Calu3 (cell line): Measurements from ENCODE around the gene WDR90. TPM values are rescaled to one million over a fixed set of nuclear protein-coding genes. Genes with fewer than 3 reads are reported as not detected.

Experiments used
- BruUV-seq: library from RNA; stranded (reverse); fragments of 400-500 nt; replicated peaks from 2 replicates; lab custom pipeline; 2021; lab: Mats Ljungman, UMichigan
- CTCF ChIA-PET: fragments of 300-600 bp; sonication (Branson Sonifier 250); formaldehyde crosslinking; loops from one replicate; lab custom pipeline; 2022; ENCODE audit warnings: antibody characterized with exemption; lab: Charles Lee
- DNase-seq: peaks from one replicate; pipeline ENCODE4 v3.0.0; 2022
- H3K27ac Mint-ChIP-seq: one replicate; pipeline ENCODE4 v1.8.0; 2022; ENCODE audit warnings: mixed read lengths; ENCODE audit not compliant: unreplicated experiment
- H3K27me3 Mint-ChIP-seq: one replicate; pipeline ENCODE4 v1.8.0; 2022; ENCODE audit warnings: mixed read lengths; ENCODE audit not compliant: unreplicated experiment
- H3K36me3 Mint-ChIP-seq: one replicate; pipeline ENCODE4 v1.8.0; 2022; ENCODE audit warnings: mild to moderate bottlenecking, moderate library complexity, mixed read lengths; ENCODE audit not compliant: insufficient read depth, unreplicated experiment
- H3K4me1 Mint-ChIP-seq: one replicate; pipeline ENCODE4 v1.8.0; 2022; ENCODE audit warnings: mild to moderate bottlenecking, low read depth, mixed read lengths; ENCODE audit not compliant: unreplicated experiment
- H3K4me3 Mint-ChIP-seq: one replicate; pipeline ENCODE4 v1.8.0; 2022; ENCODE audit warnings: mild to moderate bottlenecking, low read depth, moderate library complexity, mixed read lengths; ENCODE audit not compliant: unreplicated experiment
- H3K9me3 Mint-ChIP-seq: one replicate; pipeline ENCODE4 v1.8.0; 2022; ENCODE audit warnings: low read depth, mixed read lengths; ENCODE audit not compliant: unreplicated experiment
- CTCF ChIP-seq: fragments of 200-600 bp; IDR thresholded peaks from one replicate; pipeline ENCODE4 v1.8.0; 2022; ENCODE audit warnings: antibody characterized with exemption; ENCODE audit not compliant: unreplicated experiment
- intact Hi-C: fragments of 100-400 bp; cut with micrococcal nuclease; formaldehyde crosslinking; loops from one replicate; pipeline ENCODE4 v1.10.0; 2022; ENCODE audit not compliant: unreplicated experiment
- total RNA-seq: library from RNA; stranded (reverse); gene quantifications from 2 replicates; pipeline ENCODE4 v1.2.3, GENCODE V29; 2022

Gene WDR90
- total RNA-seq, 1 experiment from 2014 or later = 142 TPM

- peaks cover 6% of the 10 kb centered on the region for H3K9me3 Mint-ChIP-seq
- peaks cover 6% of the 10 kb centered on the region for H3K36me3 Mint-ChIP-seq
- intact Hi-C loops = no loop called here
- H3K27ac Mint-ChIP-seq = no peak overlapping the region
- no peak for DNase-seq
- peaks cover 7% of the 10 kb centered on the region for H3K4me1 Mint-ChIP-seq
- H3K27me3 Mint-ChIP-seq = no peaks in the 10 kb centered on the region
- no peak overlapping the region for H3K4me3 Mint-ChIP-seq
- CTCF ChIA-PET = interaction anchor here (0.5 kb wide), 1 partner anchor 207 kb away, joined by 3 read pairs; no protein-coding TSS in a partner anchor
- no TSS peak for BruUV-seq
- TF ChIP-seq CTCF = no peak
Observed at GRCh38 chr16:608019-608418, 41.1 kb upstream of the WDR90 start.

- intact Hi-C loops = no loop called here
- H3K27ac Mint-ChIP-seq = no peak overlapping the region
- no peak overlapping the region for H3K4me3 Mint-ChIP-seq
- no peak for DNase-seq
- H3K4me1 Mint-ChIP-seq = peaks cover 7% of the 10 kb centered on the region
- no peaks in the 10 kb centered on the region for H3K27me3 Mint-ChIP-seq
- BruUV-seq = no TSS peak
- no peak for TF ChIP-seq CTCF
- H3K9me3 Mint-ChIP-seq = peaks cover 6% of the 10 kb centered on the region
- CTCF ChIA-PET = interaction anchor here (0.5 kb wide), 1 partner anchor 12 kb away, joined by 4 read pairs; no protein-coding TSS in a partner anchor
- peaks cover 15% of the 10 kb centered on the region for H3K36me3 Mint-ChIP-seq
Observed at GRCh38 chr16:609316-609715, 39.8 kb upstream of the WDR90 start.

DNA sequence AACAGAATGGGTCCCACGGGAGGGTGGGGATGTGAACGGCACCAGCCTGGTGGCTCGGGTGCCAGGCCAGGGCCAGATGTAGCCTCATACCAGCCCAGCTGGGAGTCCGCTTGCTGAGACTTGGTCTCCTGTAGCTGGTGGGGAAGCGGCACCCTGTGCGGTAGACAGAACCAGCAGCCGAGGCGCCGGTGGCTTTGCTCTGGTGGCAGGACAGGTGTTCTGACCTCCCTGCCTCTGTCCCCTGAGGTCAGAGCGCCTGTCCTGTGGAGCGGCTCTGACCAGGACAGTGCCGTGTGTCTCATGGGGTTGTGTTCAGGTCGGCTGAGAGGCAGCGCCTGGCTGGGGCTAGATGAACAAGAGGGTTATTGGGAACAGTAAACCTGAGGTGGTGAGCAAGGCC is 39.2 kb upstream of the WDR90 start:
- Mint-ChIP-seq H3K9me3 (peaks cover 6% of the 10 kb centered on the region), H3K27ac (no peak overlapping the region), H3K27me3 (no peaks in the 10 kb centered on the region), H3K4me3 (no peak overlapping the region), H3K36me3 (peaks cover 15% of the 10 kb centered on the region), H3K4me1 (peaks cover 7% of the 10 kb centered on the region)
- no TSS peak for BruUV-seq
- intact Hi-C loops = no loop called here
- TF ChIP-seq CTCF = no peak
- CTCF ChIA-PET = no interaction called here
- DNase-seq = no peak

GRCh38 chr16:610513-611381 is 38.4 kb upstream of the WDR90 start:
- TF ChIP-seq CTCF = peak; percentile 57
- no peaks in the 10 kb centered on the region for H3K27me3 Mint-ChIP-seq
- H3K4me1 Mint-ChIP-seq = peaks cover 7% of the 10 kb centered on the region
- H3K9me3 Mint-ChIP-seq = peaks cover 2% of the 10 kb centered on the region
- intact Hi-C loops = no loop called here
- BruUV-seq = no TSS peak
- H3K27ac Mint-ChIP-seq = no peak overlapping the region
- CTCF ChIA-PET = no interaction called here
- DNase-seq = peak; percentile 51
- H3K4me3 Mint-ChIP-seq = no peak overlapping the region
- peaks cover 20% of the 10 kb centered on the region for H3K36me3 Mint-ChIP-seq
